Endothelial cell of umbilical vein (primary cell): ENCODE measurements around the gene RABL2A.
"Not testable (repeated sequence)": the region's sequence is repeated elsewhere in the genome, so short reads cannot be mapped to it uniquely, and the experiment has no call there.

ENCODE experiments used
- CTCF ChIP-seq, 2 donors: IDR thresholded peaks; 1 replicate in 1 of 2; 2 replicates in 1 of 2; pipeline ENCODE4 v1.5.1; 2011; ENCODE audit warnings: low read length in 2 of 2, mild to moderate bottlenecking in 2 of 2, moderate library complexity in 2 of 2, control low read depth in 1 of 2, inconsistent platforms in 1 of 2, low read depth in 1 of 2; ENCODE audit not compliant: insufficient read depth in 1 of 2; ENCODE audit errors: extremely low read depth in 1 of 2
- JUN ChIP-seq: IDR thresholded peaks from 2 replicates; pipeline ENCODE4 v1.6.1; 2011; ENCODE audit warnings: borderline replicate concordance, low read depth; ENCODE audit not compliant: insufficient read length, insufficient read depth
- MYC ChIP-seq: IDR thresholded peaks from one replicate; pipeline ENCODE4 v1.6.1; 2011; ENCODE audit warnings: mild to moderate bottlenecking, low read depth, low read length
- POLR2A ChIP-seq: IDR thresholded peaks from 2 replicates; pipeline ENCODE4 v1.6.1; 2012; ENCODE audit warnings: low read depth, mild to moderate bottlenecking, control low read depth, low read length
- POLR2AphosphoS5 ChIP-seq: IDR thresholded peaks from 2 replicates; pipeline ENCODE4 v1.6.1; 2012; ENCODE audit warnings: low read depth, mild to moderate bottlenecking, control low read depth, low read length, moderate library complexity; ENCODE audit not compliant: insufficient read depth

GRCh38 chr2:113598180-113598579, 28.9 kb upstream of the RABL2A start:
- not testable (repeated sequence) for TF ChIP-seq CTCF (IDR thresholded peaks at IDR 0.05; ENCODE audit: extremely low read depth in 1 of 2, insufficient read depth in 1 of 2, low read depth in 1 of 2, low read length in 2 of 2); POLR2A; JUN; MYC; POLR2AphosphoS5
